ENCODE results near the gene GAP43. TPM values are rescaled to one million over a fixed set of nuclear protein-coding genes. Genes with fewer than 3 reads are reported as not detected.

Gene GAP43
- total and polyA plus RNA-seq, 2 of the 13 experiments (the other 11 are each of a cell fraction or from before 2014, with no cell fraction given), result not detected

DNA sequence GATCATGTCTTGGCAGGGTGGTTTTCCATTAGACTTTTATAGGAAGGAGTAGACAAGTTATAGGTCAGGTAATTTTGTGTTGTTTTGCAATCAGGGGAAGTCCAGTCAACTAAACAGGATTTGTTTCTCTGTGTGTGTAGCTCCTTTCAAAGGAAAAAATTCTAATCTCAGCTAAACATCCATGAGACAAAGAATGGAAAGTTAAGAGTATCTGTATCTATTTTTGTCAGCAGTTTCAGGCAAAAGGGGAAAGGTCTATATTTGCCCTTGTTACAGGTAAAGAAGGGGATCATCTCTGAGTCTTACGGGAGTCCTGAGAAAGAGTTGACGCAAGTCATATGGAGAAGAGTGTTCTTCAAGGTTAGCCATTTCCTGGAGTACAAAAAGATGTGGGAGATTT is 79.3 kb downstream of the GAP43 start:
- Histone ChIP-seq H3K9ac (ENCODE audit: insufficient read depth, low read depth, low read length) (no peak overlapping the region), H3K79me2 (ENCODE audit: insufficient read depth, low read length) (no peaks in the 10 kb centered on the region), H3K27ac (ENCODE audit: extremely low read length, insufficient read depth, low read length) (no peak overlapping the region), H3K27me3 (ENCODE audit: control insufficient read depth in 1 of 2, insufficient read depth in 2 of 2, low read length in 2 of 2) (no peaks in the 10 kb centered on the region; a peak in 1 of 5 replicates), H4K20me1 (ENCODE audit: insufficient read depth, low read length) (no peaks in the 10 kb centered on the region), H3K36me3 (replicated peaks in 1 of 2; ENCODE audit: control insufficient read depth in 1 of 2, insufficient read depth in 2 of 2, low read length in 2 of 2) (no peaks in the 10 kb centered on the region), H3K4me2 (ENCODE audit: low read depth, low read length) (no peak overlapping the region), H3K4me1 (ENCODE audit: insufficient read depth, low read length) (peaks cover 27% of the 10 kb centered on the region), H3K4me3 (replicated peaks in 1 of 3; ENCODE audit: insufficient read depth in 1 of 3, low read depth in 2 of 3, low read length in 3 of 3) (no peak overlapping the region), H3K9me3 (ENCODE audit: low read length) (peaks cover 11% of the 10 kb centered on the region), H2AFZ (ENCODE audit: low read length) (no peak overlapping the region)
- intact Hi-C loops (cut with micrococcal nuclease; ENCODE audit: unreplicated experiment), result no loop called here
- TF ChIP-seq ZBTB42 (CRISPR knock-in tag; IDR thresholded peaks at IDR 0.05), result no peak
- no peak for TF ChIP-seq ZZZ3 (CRISPR knock-in tag; IDR thresholded peaks at IDR 0.05; ENCODE audit: borderline replicate concordance)
- TF ChIP-seq ZNF614 (CRISPR knock-in tag; IDR thresholded peaks at IDR 0.05; ENCODE audit: borderline replicate concordance), result peak; percentile 100
- no TSS peak for BruUV-seq (replicated peaks)
- FAIRE-seq (no peak), DNase-seq (ENCODE audit: low spot score) (no peak), ATAC-seq (no peak)
- WGBS (ENCODE audit: low lambda C conversion rate), result 99% methylated on average over 2 of the region's 2 CpGs
- ChIA-PET POLR2A (no interaction called here), CTCF (ENCODE audit: low intra/inter-chr PET ratio, low total read pairs) (no interaction called here)
- in situ Hi-C loops (cut with HindIII; ENCODE audit: extremely low pct_ligation_motif_present, low pct_unique_long_range_greater_than_20kb), result no loop called here

GRCh38 chr3:115704661-115705338 is 81.5 kb downstream of the GAP43 start:
- no peaks in the 10 kb centered on the region; a peak in 1 of 5 replicates for H3K27me3 ChIP-seq (ENCODE audit: control insufficient read depth in 1 of 2, insufficient read depth in 2 of 2, low read length in 2 of 2)
- H3K9me3 ChIP-seq (ENCODE audit: low read length), result peaks cover 11% of the 10 kb centered on the region
- BruUV-seq (replicated peaks), result no TSS peak
- H3K4me2 ChIP-seq (ENCODE audit: low read depth, low read length), result no peak overlapping the region
- in situ Hi-C loops (cut with HindIII; ENCODE audit: extremely low pct_ligation_motif_present, low pct_unique_long_range_greater_than_20kb) (no loop called here), intact Hi-C loops (cut with micrococcal nuclease; ENCODE audit: unreplicated experiment) (loop anchor here (5.0 kb wide), 1 partner anchor 78 kb away; no protein-coding TSS in a partner anchor)
- no peaks in the 10 kb centered on the region for H3K36me3 ChIP-seq (replicated peaks in 1 of 2; ENCODE audit: control insufficient read depth in 1 of 2, insufficient read depth in 2 of 2, low read length in 2 of 2)
- ChIA-PET POLR2A (no interaction called here), CTCF (ENCODE audit: low intra/inter-chr PET ratio, low total read pairs) (no interaction called here)
- TF ChIP-seq MIER2 (CRISPR knock-in tag; IDR thresholded peaks at IDR 0.05), result no peak
- H3K4me3 ChIP-seq (replicated peaks in 1 of 3; ENCODE audit: insufficient read depth in 1 of 3, low read depth in 2 of 3, low read length in 3 of 3), result no peak overlapping the region
- FAIRE-seq (no peak), DNase-seq (ENCODE audit: low spot score) (no peak), ATAC-seq (no peak)
- H3K27ac ChIP-seq (ENCODE audit: extremely low read length, insufficient read depth, low read length), result no peak overlapping the region
- H3K79me2 ChIP-seq (ENCODE audit: insufficient read depth, low read length), result no peaks in the 10 kb centered on the region
- no peak overlapping the region for H3K9ac ChIP-seq (ENCODE audit: insufficient read depth, low read depth, low read length)
- H3K4me1 ChIP-seq (ENCODE audit: insufficient read depth, low read length), result peaks cover 34% of the 10 kb centered on the region
- 89% methylated on average over 4 of the region's 4 CpGs for WGBS (ENCODE audit: low lambda C conversion rate)
- H4K20me1 ChIP-seq (ENCODE audit: insufficient read depth, low read length), result no peaks in the 10 kb centered on the region
- H2AFZ ChIP-seq (ENCODE audit: low read length), result no peak overlapping the region
